Naive thymus-derived CD4-positive, alpha-beta T cell (primary cell): Measurements from ENCODE around the gene PACS2. TPM values are rescaled to one million over a fixed set of nuclear protein-coding genes. Genes with fewer than 3 reads are reported as not detected.

Experiments
- polyA plus RNA-seq, 2 donors: library from polyadenylated mRNA; unstranded; fragments of 300-500 nt; fragmentation: Illumina TruSeq; gene quantifications; one replicate each; pipeline ENCODE4 v1.2.3, GENCODE V29; 2021
- total RNA-seq, 6 experiments: library from RNA in 5 of 6; stranded (reverse) in 5 of 6; gene quantifications; 1 replicate in 5 of 6; 2 replicates in 1 of 6; pipeline ENCODE4 v1.2.3 and lab custom pipeline; 2021 to 2026

The PACS2 gene
- total and polyA plus RNA-seq, 7 experiments from 2014 or later = 1.5 to 75.4 (median 69.2) TPM

Other genes starting within 250 kb of the PACS2 start
- gene GPR132, start 249.3 kb upstream of the PACS2 start, total RNA-seq = 10 to 100 TPM; 37.8 to 58.7 (median 45.2) TPM
- gene GPR132, start 249.3 kb upstream of the PACS2 start, polyA plus RNA-seq = 10 to 100 TPM in 1 of 2 donors, 1 to 10 TPM in 1; 9.3 to 40.2 TPM
- gene JAG2, start 146.0 kb upstream of the PACS2 start, total RNA-seq = 1 to 10 TPM in 3 of 5 experiments, under 1 TPM in 2; 0.27 to 5.7 (median 2.2) TPM
- under 1 TPM in 1 of 2 donors, not detected in 1; 0.21 TPM for gene JAG2, start 146.0 kb upstream of the PACS2 start, polyA plus RNA-seq
- 10 to 100 TPM; 17.3 to 29.6 (median 20.6) TPM for gene NUDT14, start 133.4 kb upstream of the PACS2 start, total RNA-seq
- gene NUDT14, start 133.4 kb upstream of the PACS2 start, polyA plus RNA-seq = 10 to 100 TPM; 17.4 to 20.1 TPM
- gene BTBD6, start 66.2 kb upstream of the PACS2 start, total RNA-seq = 10 to 100 TPM; 30.8 to 43.0 (median 40.1) TPM
- gene BTBD6, start 66.2 kb upstream of the PACS2 start, polyA plus RNA-seq = 1 to 10 TPM; 4.0 to 7.9 TPM
- gene BRF1, start 13.7 kb upstream of the PACS2 start, total RNA-seq = 10 to 100 TPM; 49.8 to 75.7 (median 61.4) TPM
- 10 to 100 TPM in 1 of 2 donors, 1 to 10 TPM in 1; 7.1 to 11.9 TPM for gene BRF1, start 13.7 kb upstream of the PACS2 start, polyA plus RNA-seq
- 10 to 100 TPM in 1 of 5 experiments, 1 to 10 TPM in 4; 1.4 to 10.5 (median 6.5) TPM for gene TEX22, start 83.8 kb downstream of the PACS2 start, total RNA-seq
- under 1 TPM; 0.21 to 0.25 TPM for gene TEX22, start 83.8 kb downstream of the PACS2 start, polyA plus RNA-seq
- gene MTA1, start 105.1 kb downstream of the PACS2 start, total RNA-seq = 100 to 1,000 TPM; 117 to 132 (median 125) TPM
- 1 to 10 TPM; 2.8 to 5.2 TPM for gene MTA1, start 105.1 kb downstream of the PACS2 start, polyA plus RNA-seq
- 10 to 100 TPM in 2 of 5 experiments, 1 to 10 TPM in 2, under 1 TPM in 1; 0.65 to 55.4 (median 6.6) TPM for gene CRIP2, start 160.1 kb downstream of the PACS2 start, total RNA-seq
- gene CRIP2, start 160.1 kb downstream of the PACS2 start, polyA plus RNA-seq = 100 to 1,000 TPM in 1 of 2 donors, 10 to 100 TPM in 1; 69.1 to 180 TPM
- gene CRIP1, start 172.1 kb downstream of the PACS2 start, total RNA-seq = 100 to 1,000 TPM in 4 of 5 experiments, 10 to 100 TPM in 1; 94.4 to 517 (median 192) TPM
- 100 to 1,000 TPM; 463 to 787 TPM for gene CRIP1, start 172.1 kb downstream of the PACS2 start, polyA plus RNA-seq
- 100 to 1,000 TPM in 1 of 5 experiments, 10 to 100 TPM in 4; 19.7 to 294 (median 31.3) TPM for gene TEDC1, start 176.5 kb downstream of the PACS2 start, total RNA-seq
- gene TEDC1, start 176.5 kb downstream of the PACS2 start, polyA plus RNA-seq = 10 to 100 TPM; 10.4 to 14.9 TPM
- 1 to 10 TPM in 4 of 5 experiments, under 1 TPM in 1; 0.83 to 5.7 (median 3.7) TPM for gene TMEM121, start 211.8 kb downstream of the PACS2 start, total RNA-seq
- gene TMEM121, start 211.8 kb downstream of the PACS2 start, polyA plus RNA-seq = 1 to 10 TPM; 2.5 to 4.0 TPM